NCI-H2081 (cell line): ENCODE data around the gene SCNN1B.
"Not testable (repeated sequence)": the region's sequence is repeated elsewhere in the genome, so short reads cannot be mapped to it uniquely, and the experiment has no call there.

Experiments
- DNase-seq, 2 experiments: peaks; one replicate each; lab custom pipeline; 2025; lab: John Stamatoyannopoulos, UW

Gene SCNN1B

GRCh38 chr16:23380501-23380951 is 78.4 kb downstream of the SCNN1B start:
- no peak for DNase-seq

GRCh38 chr16:23381702-23382101 is 79.6 kb downstream of the SCNN1B start:
- not testable (repeated sequence) for DNase-seq

GRCh38 chr16:23382279-23382678 is 80.2 kb downstream of the SCNN1B start:
- peak in 1 of 2 experiments; percentile 20 for DNase-seq

- DNase-seq: no peak
Observed at GRCh38 chr16:23383881-23384280, 81.8 kb downstream of the SCNN1B start.

- no peak for DNase-seq
Observed at GRCh38 chr16:23384878-23385277, 82.8 kb downstream of the SCNN1B start.

GRCh38 chr16:23385441-23385840 is 83.3 kb downstream of the SCNN1B start:
- DNase-seq: no peak

- DNase-seq: no peak
Observed at GRCh38 chr16:23387666-23388065, 85.6 kb downstream of the SCNN1B start.

GRCh38 chr16:23388786-23389185 is 86.7 kb downstream of the SCNN1B start:
- no peak for DNase-seq

GRCh38 chr16:23389201-23389600 is 87.1 kb downstream of the SCNN1B start:
- no peak for DNase-seq

GRCh38 chr16:23389936-23390335 is 87.8 kb downstream of the SCNN1B start:
- DNase-seq: not testable (repeated sequence)

- DNase-seq: no peak
Observed at GRCh38 chr16:23391381-23392222, 89.5 kb downstream of the SCNN1B start.

GRCh38 chr16:23392223-23392600 is 90.1 kb downstream of the SCNN1B start:
- DNase-seq: no peak

GRCh38 chr16:23394141-23394831 is 92.2 kb downstream of the SCNN1B start:
- DNase-seq: no peak

- no peak for DNase-seq
Observed at GRCh38 chr16:23395732-23396131, 93.6 kb downstream of the SCNN1B start.

GRCh38 chr16:23397464-23397863 is 95.4 kb downstream of the SCNN1B start:
- DNase-seq: no peak

GRCh38 chr16:23398987-23399805 is 97.1 kb downstream of the SCNN1B start:
- no peak for DNase-seq

GRCh38 chr16:23400447-23400846 is 98.3 kb downstream of the SCNN1B start:
- not testable (repeated sequence) for DNase-seq

- no peak for DNase-seq
Observed at GRCh38 chr16:23401139-23401538, 99.0 kb downstream of the SCNN1B start.

GRCh38 chr16:23402100-23402499 is 100.0 kb downstream of the SCNN1B start:
- no peak for DNase-seq

- DNase-seq: no peak
Observed at GRCh38 chr16:23403547-23403946, 101.4 kb downstream of the SCNN1B start.

- no peak for DNase-seq
Observed at GRCh38 chr16:23406024-23406423, 103.9 kb downstream of the SCNN1B start.

- DNase-seq: no peak
Observed at GRCh38 chr16:23406546-23407240, 104.6 kb downstream of the SCNN1B start.
